Panc1 (cell line): ENCODE measurements around the gene ERC2. TPM values are rescaled to one million over a fixed set of nuclear protein-coding genes. Genes with fewer than 3 reads are reported as not detected.

Experiments used
- ATAC-seq: fragments of 200-7000 bp; cut with Tn5 transposase; 2 replicates; pipeline ENCODE4 v1.9.1; 2020; ENCODE audit warnings: mild to moderate bottlenecking, moderate library complexity
- BruUV-seq: library from RNA; stranded (reverse); fragments of 400-500 nt; replicated peaks from 2 replicates; lab custom pipeline; 2021; lab: Mats Ljungman, UMichigan
- CTCF ChIA-PET: fragments of 300-600 bp; sonication (Branson Sonifier 250); formaldehyde crosslinking; loops from one replicate; lab custom pipeline; 2022; ENCODE audit warnings: antibody characterized with exemption; lab: Charles Lee
- POLR2A ChIA-PET: fragments of 300-600 bp; sonication (Branson Sonifier 250); formaldehyde crosslinking; loops from one replicate; lab custom pipeline; 2022; ENCODE audit warnings: antibody characterized with exemption; lab: Charles Lee
- DNase-seq: peaks from one replicate; pipeline ENCODE4 v3.0.0-alpha.2; 2010; ENCODE audit warnings: low read depth, low spot score
- H3K27ac ChIP-seq: 2 replicates; pipeline ENCODE4 v1.5.1; 2011; ENCODE audit warnings: mild to moderate bottlenecking, low read length, inconsistent platforms
- H3K27me3 ChIP-seq: fragments of 200-500 bp; sonication (Bioruptor generic); 2 replicates; pipeline ENCODE4 v1.6.0; 2014; ENCODE audit warnings: low read length, inconsistent platforms; ENCODE audit not compliant: control insufficient read depth, insufficient read depth
- H3K36me3 ChIP-seq: fragments of 200-500 bp; sonication (Bioruptor generic); 2 replicates; pipeline ENCODE4 v1.5.1; 2014; ENCODE audit warnings: inconsistent platforms, mild to moderate bottlenecking, low read length, moderate library complexity; ENCODE audit not compliant: control insufficient read depth, insufficient read depth
- H3K4me1 ChIP-seq: 2 replicates; pipeline ENCODE4 v1.5.1; 2011; ENCODE audit warnings: inconsistent platforms, mild to moderate bottlenecking, low read length, moderate library complexity; ENCODE audit not compliant: control insufficient read depth, insufficient read depth
- H3K4me3 ChIP-seq, 2 experiments: 2 replicates each; pipeline ENCODE4 v1.5.1; 2011 to 2012; ENCODE audit warnings: low read depth in 2 of 2, low read length in 2 of 2, mild to moderate bottlenecking in 2 of 2, inconsistent platforms in 1 of 2, moderate library complexity in 1 of 2
- H3K9me3 ChIP-seq: fragments of 200-500 bp; sonication (Bioruptor generic); 2 replicates; pipeline ENCODE4 v1.5.1; 2014; ENCODE audit warnings: low read depth, mild to moderate bottlenecking, inconsistent platforms, low read length, moderate library complexity; ENCODE audit not compliant: control insufficient read depth, insufficient read depth
- CTCF ChIP-seq: fragments of 450-650 bp; IDR thresholded peaks from 2 replicates; pipeline ENCODE4 v1.5.1; 2017; ENCODE audit warnings: mild to moderate bottlenecking
- POLR2AphosphoS5 ChIP-seq: IDR thresholded peaks from 2 replicates; pipeline ENCODE4 v1.6.1; 2012; ENCODE audit warnings: mild to moderate bottlenecking, low read depth, low read length, moderate library complexity
- REST ChIP-seq, 2 experiments: IDR thresholded peaks; 2 replicates each; pipeline ENCODE4 v1.6.1; 2011 to 2012; ENCODE audit warnings: low read depth in 2 of 2, control low read depth in 1 of 2, low read length in 1 of 2, mild to moderate bottlenecking in 1 of 2, moderate library complexity in 1 of 2; ENCODE audit not compliant: insufficient read depth in 1 of 2
- SIN3A ChIP-seq: IDR thresholded peaks from 2 replicates; pipeline ENCODE4 v1.6.1; 2012; ENCODE audit warnings: low read depth, mild to moderate bottlenecking, low read length, moderate library complexity, borderline replicate concordance; ENCODE audit not compliant: insufficient read depth
- TCF7L2 ChIP-seq: IDR thresholded peaks from 2 replicates; pipeline ENCODE4 v1.6.1; 2011; ENCODE audit warnings: mild to moderate bottlenecking, low read depth, low read length, inconsistent platforms
- in situ Hi-C: cut with HindIII; loops from 2 replicates; pipeline ENCODE4 v1.10.0; 2016; ENCODE audit warnings: low sequenced_read_pairs, low pct_unique_long_range_greater_than_20kb
- intact Hi-C: fragments of 100-400 bp; cut with micrococcal nuclease; formaldehyde crosslinking; loops from one replicate; pipeline ENCODE4 v1.10.0; 2022; ENCODE audit not compliant: unreplicated experiment
- total RNA-seq: library from RNA; stranded (reverse); gene quantifications from one replicate; pipeline ENCODE4 v1.2.1, GENCODE V29; 2021; ENCODE audit not compliant: unreplicated experiment

Gene ERC2
- total RNA-seq, 1 experiment from 2014 or later, result 0.33 TPM

- no TSS peak for BruUV-seq
- no peaks in the 10 kb centered on the region for H3K9me3 ChIP-seq
- H3K36me3 ChIP-seq, result no peaks in the 10 kb centered on the region
- peaks cover 3% of the 10 kb centered on the region for H3K27me3 ChIP-seq
- intact Hi-C loops (no loop called here), in situ Hi-C loops (no loop called here)
- no peaks in the 10 kb centered on the region for H3K4me1 ChIP-seq
- CTCF ChIA-PET, result no interaction called here
- TF ChIP-seq REST (IDR thresholded peaks at IDR 0.05; ENCODE audit: insufficient read depth in 1 of 2, low read depth in 2 of 2, low read length in 1 of 2) (no peak), SIN3A (no peak), POLR2AphosphoS5 (no peak), CTCF (no peak), TCF7L2 (no peak)
- H3K4me3 ChIP-seq, result no peak overlapping the region
- no peak for DNase-seq
- no peak for ATAC-seq
- POLR2A ChIA-PET, result no interaction called here
- no peak overlapping the region for H3K27ac ChIP-seq
Observed at GRCh38 chr3:56484122-56484521, 15.9 kb upstream of the ERC2 start.

GRCh38 chr3:56477646-56478045 lies 9.4 kb upstream of the ERC2 start:
- ATAC-seq (no peak), DNase-seq (no peak)
- H3K9me3 ChIP-seq, result no peaks in the 10 kb centered on the region
- no peaks in the 10 kb centered on the region for H3K4me1 ChIP-seq
- no TSS peak for BruUV-seq
- ChIA-PET CTCF (no interaction called here), POLR2A (no interaction called here)
- in situ Hi-C loops (no loop called here), intact Hi-C loops (no loop called here)
- peaks cover 6% of the 10 kb centered on the region for H3K27me3 ChIP-seq
- H3K36me3 ChIP-seq, result no peaks in the 10 kb centered on the region
- no peak overlapping the region for H3K4me3 ChIP-seq
- TF ChIP-seq TCF7L2, result no peak
- TF ChIP-seq CTCF, result no peak
- TF ChIP-seq REST (IDR thresholded peaks at IDR 0.05; ENCODE audit: insufficient read depth in 1 of 2, low read depth in 2 of 2, low read length in 1 of 2), result no peak
- no peak for TF ChIP-seq POLR2AphosphoS5
- TF ChIP-seq SIN3A, result no peak
- no peak overlapping the region for H3K27ac ChIP-seq
